T-cell (primary cell): ENCODE measurements around the gene SWT1. TPM values are rescaled to one million over a fixed set of nuclear protein-coding genes. Genes with fewer than 3 reads are reported as not detected.

Source experiments
- ATAC-seq, 4 experiments: fragments of 200-7000 bp in 3 of 4; fragments of 150-1000 bp in 1 of 4; cut with Tn5 transposase; replicated peaks in 1 of 4; 1 replicate in 3 of 4; 2 replicates in 1 of 4; pipeline ENCODE4 v1.10.0; 2021; ENCODE audit warnings: moderate library complexity in 3 of 4, mild to moderate bottlenecking in 2 of 4, moderate number of reproducible peaks in 1 of 4
- CTCF ChIA-PET, 2 donors: fragments of 300-600 bp; sonication (Branson Sonifier 250); formaldehyde crosslinking; loops; one replicate each; lab custom pipeline; 2022; ENCODE audit warnings: antibody characterized with exemption in 2 of 2; lab: Charles Lee
- POLR2A ChIA-PET, 2 donors: fragments of 300-600 bp; sonication (Branson Sonifier 250); formaldehyde crosslinking; loops; one replicate each; lab custom pipeline; 2022; ENCODE audit warnings: antibody characterized with exemption in 2 of 2; lab: Charles Lee
- DNase-seq, 35 experiments: peaks; one replicate each; pipeline versions ENCODE4 v3.0.0 to v3.0.0-alpha.2; 2013 to 2023
- H3K27ac ChIP-seq: one replicate; pipeline ENCODE4 v1.5.1; 2013; ENCODE audit warnings: low read length
- H3K27me3 ChIP-seq, 2 experiments: replicated peaks in 1 of 2; 1 replicate in 1 of 2; 2 replicates in 1 of 2; pipeline versions ENCODE4 v1.6.1 to v1.7.0; 2013; ENCODE audit warnings: low read length in 1 of 2, mixed read lengths in 1 of 2; ENCODE audit not compliant: control insufficient read depth in 2 of 2, insufficient read depth in 2 of 2; ENCODE audit errors: extremely low read depth in 1 of 2
- H3K36me3 ChIP-seq, 2 donors: 1 replicate in 1 of 2; 2 replicates in 1 of 2; pipeline versions ENCODE4 v1.6.1 to v1.7.0; 2013; ENCODE audit warnings: low read length in 1 of 2; ENCODE audit not compliant: control insufficient read depth in 2 of 2, insufficient read depth in 1 of 2; ENCODE audit errors: extremely low read depth in 1 of 2
- H3K4me1 ChIP-seq, 2 experiments: 1 replicate in 1 of 2; 2 replicates in 1 of 2; pipeline versions ENCODE4 v1.6.1 to v1.7.0; 2013; ENCODE audit warnings: low read length in 2 of 2, mixed read lengths in 1 of 2; ENCODE audit not compliant: insufficient read depth in 2 of 2, control insufficient read depth in 1 of 2; ENCODE audit errors: extremely low read depth in 1 of 2
- H3K4me3 ChIP-seq, 2 donors: 1 replicate in 1 of 2; 2 replicates in 1 of 2; pipeline versions ENCODE4 v1.5.1 to v1.7.0; 2013; ENCODE audit warnings: mild to moderate bottlenecking in 2 of 2, low read length in 1 of 2, moderate library complexity in 1 of 2; ENCODE audit not compliant: control insufficient read depth in 1 of 2; ENCODE audit errors: extremely low read depth in 1 of 2
- H3K9me3 ChIP-seq: 2 replicates; pipeline ENCODE4 v1.7.0; 2013
- H3K27ac Mint-ChIP-seq, 2 donors: one replicate each; pipeline ENCODE4 v1.8.0; 2020 to 2021; ENCODE audit warnings: mild to moderate bottlenecking in 2 of 2, mixed read lengths in 2 of 2
- H3K27me3 Mint-ChIP-seq, 2 donors: one replicate each; pipeline ENCODE4 v1.8.0; 2021 to 2022; ENCODE audit warnings: mixed read lengths in 2 of 2
- H3K36me3 Mint-ChIP-seq: one replicate; pipeline ENCODE4 v1.8.0; 2021; ENCODE audit warnings: mixed read lengths
- H3K4me1 Mint-ChIP-seq, 3 donors: one replicate each; pipeline ENCODE4 v1.8.0; 2020 to 2022; ENCODE audit warnings: mixed read lengths in 3 of 3, mild to moderate bottlenecking in 1 of 3
- H3K4me3 Mint-ChIP-seq, 3 donors: one replicate each; pipeline ENCODE4 v1.8.0; 2020 to 2022; ENCODE audit warnings: mild to moderate bottlenecking in 3 of 3, mixed read lengths in 3 of 3, moderate library complexity in 3 of 3
- H3K9me3 Mint-ChIP-seq, 3 donors: one replicate each; pipeline ENCODE4 v1.8.0; 2020 to 2022; ENCODE audit warnings: mixed read lengths in 3 of 3
- WGBS: methylation state at CpG from one replicate; pipeline ENCODE4 v1.1.5; 2013; ENCODE audit warnings: missing lambda C conversion rate; ENCODE audit not compliant: insufficient coverage; 5-methylcytosine and 5-hydroxymethylcytosine counted together
- total RNA-seq, 35 experiments: library from RNA in 6 of 35; stranded (reverse) in 6 of 35; fragments of 120-200 nt in 1 of 35; gene quantifications; one replicate each; pipeline versions ENCODE4 v1.2.1 to v1.2.4 and lab custom pipeline; 2013 to 2026

SWT1 gene
- total RNA-seq, 5 donors from 2014 or later (not counting 1 experiment from before 2014, with no cell fraction given) = 6.4 to 9.8 (median 8.5) TPM

GRCh38 chr1:185309566-185309965 is 152.6 kb downstream of the SWT1 start:
- ChIA-PET CTCF (interaction anchor here in 1 of 2 donors (1.4 kb wide), 1 partner anchor 361 kb away, joined by 5 read pairs; no protein-coding TSS in a partner anchor), POLR2A (interaction anchor here (0.5 to 1.5 kb wide), 4 partner anchors 8 to 367 kb away, joined by 3 to 6 read pairs (median 4); partner anchors contain the start of gene IVNS1ABP (in 1 of the 2))
- H3K27me3 Mint-ChIP-seq = no peaks in the 10 kb centered on the region
- no peaks in the 10 kb centered on the region for H3K9me3 Mint-ChIP-seq
- peaks cover 10 to 22% of the 10 kb centered on the region in 2 experiments for H3K4me1 ChIP-seq
- H3K27me3 ChIP-seq = no peaks in the 10 kb centered on the region
- DNase-seq (no peak), ATAC-seq (no peak)
- peaks cover 39 to 46% (median 45%) of the 10 kb centered on the region in 3 donors for H3K4me1 Mint-ChIP-seq
- no peak overlapping the region for H3K4me3 Mint-ChIP-seq
- peaks cover 0 to 64% of the 10 kb centered on the region in 2 donors for H3K36me3 ChIP-seq
- no CpG with 5 or more reads among the region's 2 CpGs for WGBS
- H3K36me3 Mint-ChIP-seq = peaks cover 56% of the 10 kb centered on the region
- H3K4me3 ChIP-seq = no peak overlapping the region
- no peak overlapping the region for H3K27ac ChIP-seq
- H3K9me3 ChIP-seq = no peaks in the 10 kb centered on the region
- no peak overlapping the region for H3K27ac Mint-ChIP-seq

DNA sequence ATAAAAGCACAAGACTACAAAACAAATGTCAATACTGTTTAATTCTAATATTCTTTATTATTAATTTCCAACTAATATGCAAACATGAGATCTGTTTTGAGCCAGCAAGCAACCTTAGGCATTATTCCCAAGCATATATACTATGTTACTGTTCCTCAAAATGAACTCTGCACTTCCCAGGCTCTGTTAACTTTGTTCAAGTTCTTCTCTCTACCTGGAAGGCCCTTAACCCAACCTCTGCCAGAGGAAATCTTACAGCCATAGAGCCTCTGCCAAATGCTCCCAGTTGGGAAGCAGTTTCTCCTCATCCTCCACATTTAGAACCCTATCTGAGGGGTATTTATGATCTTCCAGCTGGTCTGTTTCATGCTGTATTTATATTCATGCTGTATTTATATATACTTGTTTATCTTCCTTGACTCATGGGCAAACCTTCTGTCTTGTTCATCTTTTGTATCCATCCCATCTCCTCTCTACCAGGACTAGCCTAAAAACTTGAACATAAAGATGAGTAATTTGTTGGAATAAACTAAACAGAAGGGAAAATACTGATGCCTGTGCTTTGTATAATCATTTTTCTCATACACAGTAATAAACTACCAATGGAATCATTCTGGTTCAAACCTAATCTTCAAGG is 154.7 kb downstream of the SWT1 start:
- H3K4me1 Mint-ChIP-seq = peaks cover 54 to 57% (median 56%) of the 10 kb centered on the region in 3 donors
- Histone ChIP-seq H3K27me3 (no peaks in the 10 kb centered on the region), H3K9me3 (no peaks in the 10 kb centered on the region), H3K36me3 (peaks cover 0 to 48% of the 10 kb centered on the region in 2 donors), H3K4me1 (peaks cover 10 to 36% of the 10 kb centered on the region in 2 experiments), H3K27ac (no peak overlapping the region), H3K4me3 (no peak overlapping the region)
- ATAC-seq = no peak
- no peak for DNase-seq
- H3K4me3 Mint-ChIP-seq = peak overlapping the region; percentile 35 to 95 (median 95)
- ChIA-PET CTCF (no interaction called here), POLR2A (interaction anchor here (0.5 to 0.7 kb wide), 2 partner anchors 20 to 1145 kb away, joined by 3 to 5 read pairs; no protein-coding TSS in a partner anchor)
- H3K36me3 Mint-ChIP-seq = peaks cover 37% of the 10 kb centered on the region
- H3K27ac Mint-ChIP-seq = peak overlapping the region; percentile 11
- H3K9me3 Mint-ChIP-seq = no peaks in the 10 kb centered on the region
- H3K27me3 Mint-ChIP-seq = no peaks in the 10 kb centered on the region

DNA sequence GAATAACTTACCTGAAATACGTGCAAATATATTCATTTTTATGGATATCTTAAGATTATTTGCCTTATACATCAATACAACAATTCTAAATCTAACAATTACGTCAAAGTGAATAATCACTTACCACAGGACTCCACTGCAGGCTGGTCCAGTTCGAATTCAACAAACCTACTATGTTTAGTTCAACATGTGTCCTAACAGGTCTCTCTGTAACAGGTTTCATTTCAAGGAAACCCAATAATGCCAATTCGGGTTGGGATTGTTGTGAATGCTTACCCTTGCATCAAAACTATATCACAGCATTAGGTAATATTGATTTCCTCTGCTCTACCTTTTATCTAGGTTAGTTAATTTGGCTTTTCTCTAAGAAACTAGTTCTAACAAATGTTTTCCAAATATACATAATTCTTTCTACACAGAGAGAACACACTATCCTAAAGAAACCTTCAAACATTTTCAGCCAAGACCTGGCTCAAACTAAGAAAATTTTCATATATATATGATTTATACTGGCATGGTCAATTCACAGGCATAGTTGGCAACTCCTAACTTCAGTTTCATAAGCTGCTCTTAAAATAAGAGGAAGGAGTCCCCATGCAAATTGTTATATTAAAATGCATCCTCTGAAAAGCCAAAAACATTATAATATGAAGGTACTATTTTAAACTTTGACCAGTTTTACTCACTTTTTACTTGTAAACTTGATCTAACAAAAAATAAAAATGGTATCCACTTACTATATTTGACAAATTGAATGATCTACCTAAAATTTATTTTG is 155.6 kb downstream of the SWT1 start:
- Histone ChIP-seq H3K27me3 (no peaks in the 10 kb centered on the region), H3K27ac (no peak overlapping the region), H3K4me1 (peaks cover 12 to 36% of the 10 kb centered on the region in 2 experiments), H3K36me3 (peaks cover 0 to 40% of the 10 kb centered on the region in 2 donors), H3K9me3 (no peaks in the 10 kb centered on the region), H3K4me3 (no peak overlapping the region)
- Mint-ChIP-seq H3K4me1 (peaks cover 55 to 58% (median 57%) of the 10 kb centered on the region in 3 donors), H3K9me3 (no peaks in the 10 kb centered on the region), H3K4me3 (peak overlapping the region; percentile 95 to 96 (median 95)), H3K27me3 (no peaks in the 10 kb centered on the region), H3K36me3 (peaks cover 30% of the 10 kb centered on the region), H3K27ac (peak overlapping the region in 1 of 2 donors; percentile 11)
- ATAC-seq = no peak
- CTCF ChIA-PET = interaction anchor here (1.1 to 1.9 kb wide), 5 partner anchors 8 to 358 kb away, joined by 3 to 9 read pairs (median 3); no protein-coding TSS in a partner anchor
- POLR2A ChIA-PET = interaction anchor here (0.5 to 2.5 kb wide), 3 partner anchors 11 to 266 kb away, joined by 3 to 10 read pairs (median 3); no protein-coding TSS in a partner anchor
- WGBS = no CpG with 5 or more reads among the region's 4 CpGs
- no peak for DNase-seq

GRCh38 chr1:185314411-185314810 is 157.4 kb downstream of the SWT1 start:
- DNase-seq (no peak), ATAC-seq (no peak)
- WGBS = 8% methylated on average over 1 of the region's 1 CpG
- POLR2A ChIA-PET = interaction anchor here (0.5 to 2.5 kb wide), 9 partner anchors 10 to 282 kb away, joined by 3 to 10 read pairs (median 3); no protein-coding TSS in a partner anchor
- peak overlapping the region; percentile 13 to 50 for H3K27ac Mint-ChIP-seq
- Histone ChIP-seq H3K4me3 (peak overlapping the region; percentile 23 to 99), H3K36me3 (peaks cover 0 to 21% of the 10 kb centered on the region in 2 donors), H3K4me1 (peaks cover 18 to 36% of the 10 kb centered on the region in 2 experiments), H3K27ac (no peak overlapping the region), H3K27me3 (no peaks in the 10 kb centered on the region), H3K9me3 (no peaks in the 10 kb centered on the region)
- H3K27me3 Mint-ChIP-seq = no peaks in the 10 kb centered on the region
- CTCF ChIA-PET = interaction anchor here (0.6 to 1.9 kb wide), 4 partner anchors 76 to 375 kb away, joined by 3 to 9 read pairs (median 4); no protein-coding TSS in a partner anchor
- H3K4me3 Mint-ChIP-seq = peak overlapping the region; percentile 95 to 96 (median 95)
- peaks cover 19% of the 10 kb centered on the region for H3K36me3 Mint-ChIP-seq
- peaks cover 63 to 67% (median 65%) of the 10 kb centered on the region in 3 donors for H3K4me1 Mint-ChIP-seq
- no peaks in the 10 kb centered on the region for H3K9me3 Mint-ChIP-seq

DNA sequence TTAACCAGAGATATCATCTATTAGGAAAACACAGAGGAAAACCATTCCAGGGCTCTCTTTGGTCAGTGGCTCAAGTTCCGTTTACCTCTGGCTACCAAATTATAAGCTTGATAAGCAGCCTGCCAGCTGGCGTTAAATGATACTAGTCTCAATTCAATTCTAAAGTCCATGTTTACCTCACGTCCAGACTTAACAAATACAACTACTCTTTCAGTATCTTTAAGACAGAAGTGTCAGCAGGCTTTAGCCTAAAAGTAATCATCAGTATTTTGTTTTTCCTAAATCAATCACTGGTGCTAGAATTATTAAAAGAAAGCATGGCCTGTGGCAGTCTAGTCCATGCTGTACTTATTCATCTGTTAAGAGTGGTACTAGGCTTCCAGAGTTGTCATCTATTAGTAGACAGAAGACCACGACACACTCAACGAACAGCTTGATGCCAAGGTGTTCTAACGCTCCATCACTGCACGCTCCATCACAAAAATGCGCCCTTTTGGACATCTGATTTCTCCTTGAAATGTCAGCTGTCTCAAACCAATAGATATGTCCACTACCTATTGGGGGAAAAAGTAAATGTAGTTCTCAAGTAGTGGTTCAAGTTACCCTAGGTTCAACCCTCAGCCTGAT is 158.6 kb downstream of the SWT1 start:
- Mint-ChIP-seq H3K4me3 (peak overlapping the region; percentile 95 to 96 (median 95)), H3K36me3 (peaks cover 19% of the 10 kb centered on the region), H3K9me3 (no peaks in the 10 kb centered on the region), H3K27me3 (no peaks in the 10 kb centered on the region), H3K4me1 (peaks cover 56 to 67% (median 65%) of the 10 kb centered on the region in 3 donors), H3K27ac (peak overlapping the region; percentile 98)
- POLR2A ChIA-PET = interaction anchor here (0.5 to 3.9 kb wide), 21 partner anchors 10 to 365 kb away, joined by 3 to 102 read pairs (median 4); no protein-coding TSS in a partner anchor
- DNase-seq (no peak), ATAC-seq (no peak)
- no peaks in the 10 kb centered on the region for H3K9me3 ChIP-seq
- H3K27me3 ChIP-seq = no peaks in the 10 kb centered on the region
- H3K27ac ChIP-seq = peak overlapping the region; percentile 8
- peak overlapping the region; percentile 95 to 99 for H3K4me3 ChIP-seq
- 13% methylated on average over 2 of the region's 8 CpGs for WGBS
- CTCF ChIA-PET = interaction anchor here (0.9 to 4.7 kb wide), 6 partner anchors 15 to 354 kb away, joined by 3 to 39 read pairs (median 5); no protein-coding TSS in a partner anchor
- peaks cover 0 to 10% of the 10 kb centered on the region in 2 donors for H3K36me3 ChIP-seq
- H3K4me1 ChIP-seq = peaks cover 13 to 36% of the 10 kb centered on the region in 2 experiments
